ACHN (cell line): ENCODE results near the gene FNDC3B.
"Not testable (repeated sequence)": the region's sequence is repeated elsewhere in the genome, so short reads cannot be mapped to it uniquely, and the experiment has no call there.

Source experiments
- DNase-seq: peaks from one replicate; pipeline ENCODE4 v3.0.0-alpha.2; 2015
- in situ Hi-C: cut with HindIII; loops from 2 replicates; pipeline ENCODE4 v1.10.0; 2017; ENCODE audit warnings: low sequenced_read_pairs, low pct_ligation_motif_present, low pct_unique_long_range_greater_than_20kb

Gene FNDC3B

DNA sequence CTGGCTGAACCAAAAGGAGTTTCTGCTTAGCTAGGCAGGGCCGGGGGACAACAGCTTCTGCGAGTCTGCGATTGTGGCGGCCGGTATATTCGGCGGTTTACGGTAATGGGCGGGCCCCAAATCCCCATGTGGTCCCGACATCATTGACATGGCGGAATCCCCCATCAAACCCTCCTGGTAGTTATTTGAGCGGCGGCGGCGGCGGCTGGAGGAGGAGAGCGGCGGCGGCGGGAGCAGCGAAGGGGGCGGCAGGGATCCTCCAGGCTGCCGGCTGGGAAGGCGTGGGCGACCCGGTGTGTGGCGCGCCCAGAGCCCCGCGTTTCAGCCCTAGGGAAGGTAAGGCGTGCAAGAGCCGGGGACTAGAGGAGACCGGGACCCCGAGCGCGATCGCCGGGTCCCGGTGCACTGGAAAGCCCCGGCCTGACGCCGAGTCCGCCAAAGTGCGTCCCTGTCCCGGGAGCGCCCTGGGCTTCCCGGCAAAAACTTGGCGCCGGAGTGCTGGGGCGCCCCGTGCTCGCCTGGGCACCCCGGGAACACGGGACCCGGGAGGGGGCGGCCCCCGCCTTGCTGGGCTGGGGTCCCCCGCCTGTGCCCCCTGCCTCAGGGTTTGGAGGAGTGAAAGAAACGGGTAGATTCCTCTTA lies at the start of gene FNDC3B:
FNDC3B (plus strand) TSS at position 143 of the 642 bp plus-strand sequence. CDS start 72,902 bp downstream, outside the sequence.
- in situ Hi-C loops, result no loop called here
- DNase-seq, result peak; percentile 92

DNA sequence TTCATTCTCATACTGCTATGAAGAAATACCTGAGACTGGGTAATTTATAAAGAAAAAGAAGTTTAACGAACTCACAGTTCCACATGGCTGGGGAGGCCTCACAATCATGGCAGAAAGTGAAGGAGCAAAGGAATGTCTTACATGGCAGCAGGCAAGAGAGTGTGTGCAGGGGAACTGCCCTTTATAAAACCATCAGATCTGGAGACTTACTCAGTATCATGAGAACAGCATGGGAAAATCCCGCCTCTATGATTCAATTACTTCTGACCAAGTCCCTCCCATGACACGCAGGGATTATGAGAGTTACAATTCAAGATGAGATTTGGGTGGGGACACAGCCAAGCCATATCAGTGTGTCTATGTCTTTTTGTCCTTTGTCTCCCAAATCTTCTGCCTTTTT lies 49.1 kb upstream of the FNDC3B start:
- DNase-seq, in situ Hi-C loops: not testable (repeated sequence)

DNA sequence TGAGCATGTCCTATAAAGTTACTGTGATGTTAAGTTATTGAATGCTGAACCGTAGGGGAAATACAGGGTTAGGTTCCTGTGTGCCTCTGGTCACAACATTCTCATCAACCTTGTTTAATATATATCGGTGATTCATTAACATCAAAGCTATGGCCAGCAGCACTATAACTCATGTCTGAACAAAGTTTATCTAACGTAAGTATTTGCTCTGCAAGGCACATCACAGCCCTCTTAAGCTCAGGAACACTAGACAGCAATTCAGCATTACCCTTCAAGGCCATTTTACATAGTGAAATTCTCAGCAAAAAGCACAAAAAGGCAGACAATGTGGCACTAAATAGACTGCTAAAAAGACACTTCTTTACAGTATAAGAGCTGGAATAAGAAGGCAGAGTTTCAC lies 48.2 kb upstream of the FNDC3B start:
- no peak for DNase-seq
- in situ Hi-C loops, result no loop called here

DNA sequence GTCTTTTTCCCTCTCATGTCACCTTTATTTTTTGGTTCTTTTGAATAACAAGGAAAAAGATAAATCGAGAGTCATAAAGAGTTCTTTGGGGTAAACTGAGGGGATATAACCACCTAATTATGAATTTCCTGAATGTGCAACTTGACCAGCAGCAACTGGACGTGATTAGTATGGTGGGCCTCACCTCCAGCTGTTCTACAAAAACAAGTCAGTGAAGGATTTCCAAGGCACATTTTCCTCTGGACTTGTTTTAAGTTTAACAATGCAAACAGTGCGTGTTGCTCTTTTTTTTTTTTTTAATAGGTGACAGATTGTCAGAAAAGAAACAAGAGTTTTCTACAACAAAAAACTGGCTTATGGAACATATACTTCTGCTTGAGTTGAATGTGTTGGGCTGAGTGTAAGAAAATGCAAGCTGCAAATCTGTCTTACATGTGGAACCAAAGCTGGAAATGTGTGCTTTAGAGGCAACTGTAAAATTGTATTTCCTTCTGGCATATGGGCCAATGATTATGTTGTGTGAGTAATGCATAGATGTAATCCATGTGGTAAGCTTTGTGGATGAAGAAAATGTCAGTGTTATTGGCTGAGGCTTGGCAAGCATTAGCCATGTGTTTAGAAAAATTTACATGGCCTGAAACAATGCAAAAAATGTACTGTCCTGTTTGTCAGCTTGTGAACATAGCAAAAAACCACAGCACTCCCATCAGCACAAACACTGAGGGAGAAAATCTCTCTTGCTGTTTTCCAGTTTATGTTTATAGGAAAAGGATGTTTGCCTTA lies 44.5 kb upstream of the FNDC3B start:
- in situ Hi-C loops, result no loop called here
- no peak for DNase-seq

DNA sequence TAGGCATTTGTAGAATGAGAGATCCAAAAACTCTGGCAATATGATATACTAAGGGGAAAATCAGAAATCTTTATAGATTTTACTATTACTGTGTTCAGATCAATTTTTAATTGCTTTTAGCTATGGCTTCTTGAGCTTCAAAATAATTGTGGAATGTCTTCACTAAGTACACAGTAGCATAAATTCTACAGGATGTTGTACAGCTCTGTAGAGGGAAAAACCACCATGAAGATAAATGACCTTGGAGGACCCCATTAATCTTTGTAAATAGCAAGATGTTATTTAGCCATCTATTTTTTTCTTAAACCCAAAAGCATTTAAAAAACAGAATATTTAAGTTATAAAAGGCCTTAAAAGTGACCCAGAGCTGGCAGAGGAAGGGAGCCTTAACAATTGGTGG lies 43.9 kb upstream of the FNDC3B start:
- in situ Hi-C loops, result no loop called here
- no peak for DNase-seq

DNA sequence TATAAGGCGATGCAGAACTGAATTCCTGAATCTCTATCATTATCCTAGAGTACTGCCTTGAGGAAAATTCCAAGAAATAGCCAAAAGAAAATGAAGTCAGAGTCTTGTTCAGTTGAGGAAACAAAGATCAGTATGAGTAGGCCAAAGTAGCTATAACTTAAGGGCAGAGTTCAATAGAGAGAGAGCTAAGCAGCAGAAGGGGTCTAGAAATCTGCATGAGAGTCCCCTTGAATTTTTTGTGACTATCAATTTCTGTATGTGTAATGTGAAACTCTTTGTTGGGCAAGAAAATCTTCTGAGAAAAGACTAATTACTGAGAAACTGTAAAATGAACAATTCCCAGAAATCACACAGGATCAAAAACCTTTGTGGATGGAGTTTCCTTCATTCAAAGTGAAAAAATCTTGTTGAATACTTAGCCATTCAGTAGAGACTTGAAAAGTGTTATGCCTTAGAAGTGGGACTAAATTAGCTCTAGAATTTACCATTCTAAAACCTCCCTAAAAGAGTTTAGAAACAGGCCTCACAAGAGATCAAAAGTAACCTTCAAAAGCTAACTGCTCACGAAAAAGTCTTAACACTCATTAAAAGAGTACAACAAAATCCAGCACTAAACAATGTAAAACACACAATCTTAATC lies 43.1 kb upstream of the FNDC3B start:
- DNase-seq, result no peak
- in situ Hi-C loops, result no loop called here

DNA sequence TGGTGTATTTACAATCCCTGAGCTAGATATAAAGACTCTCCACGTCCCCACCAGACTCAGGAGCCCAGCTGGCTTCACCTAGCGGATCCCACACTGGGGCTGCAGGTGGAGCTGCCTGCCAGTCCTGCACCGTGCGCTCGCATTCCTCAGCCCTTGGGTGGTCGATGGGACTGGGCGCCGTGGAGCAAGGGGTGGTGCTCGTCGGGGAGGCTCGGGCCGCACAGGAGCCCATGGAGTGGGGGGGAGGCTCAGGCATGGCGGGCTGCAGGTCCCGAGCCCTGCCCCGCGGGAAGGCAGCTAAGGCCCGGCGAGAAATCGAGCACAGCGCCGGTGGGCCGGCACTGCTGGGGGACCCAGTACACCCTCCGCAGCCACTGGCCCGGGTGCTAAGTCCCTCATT lies 40.6 kb upstream of the FNDC3B start:
- DNase-seq, in situ Hi-C loops: not testable (repeated sequence)

DNA sequence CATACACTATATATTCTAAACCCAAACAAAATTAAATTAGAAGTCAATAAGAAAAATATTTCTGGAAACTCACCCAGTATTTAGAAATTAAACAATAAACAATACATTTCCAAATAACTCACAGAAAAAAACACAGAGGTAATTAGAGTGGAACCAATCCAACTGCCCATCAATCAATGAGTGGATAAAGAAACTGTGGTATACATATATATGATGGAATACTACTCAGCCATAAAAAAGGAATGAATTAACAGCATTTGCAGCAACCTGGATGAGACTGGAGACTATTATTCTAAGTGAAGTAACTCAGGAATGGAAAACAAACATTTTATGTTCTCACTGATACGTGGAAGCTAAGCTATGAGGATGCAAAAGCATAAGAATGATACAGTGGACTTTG lies 37.8 kb upstream of the FNDC3B start:
- DNase-seq, result not testable (repeated sequence)

DNA sequence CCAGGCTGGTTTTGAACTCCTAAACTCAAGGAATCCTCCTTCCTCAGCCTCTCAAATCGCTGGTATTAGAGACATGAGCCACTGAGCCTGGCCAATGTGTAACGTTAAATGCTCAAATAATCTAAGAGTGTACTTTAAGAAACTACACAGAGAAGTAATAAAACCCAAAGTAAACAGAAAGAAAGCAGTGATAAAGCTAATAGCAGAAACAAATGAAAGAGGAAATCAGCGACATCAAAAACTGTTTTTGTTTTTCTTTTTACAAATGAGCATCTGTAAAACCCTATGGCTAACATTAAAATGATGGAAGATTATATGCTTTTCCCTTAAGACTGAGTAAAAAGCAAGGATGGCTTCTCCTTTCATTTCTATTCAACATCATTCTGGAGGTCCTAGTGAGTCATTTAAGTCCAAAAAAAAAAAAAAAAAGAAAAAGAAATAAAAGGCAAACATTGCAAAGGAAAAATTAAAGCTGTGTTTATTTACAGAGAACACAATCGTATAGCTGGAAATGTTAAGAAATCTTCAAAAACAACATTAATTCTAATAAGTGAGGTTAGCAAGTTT lies 36.8 kb upstream of the FNDC3B start:
- DNase-seq, result no peak
- in situ Hi-C loops, result no loop called here

More for the DNA sequence above, 37.8 kb upstream of the FNDC3B start:
- in situ Hi-C loops, result not testable (repeated sequence)

DNA sequence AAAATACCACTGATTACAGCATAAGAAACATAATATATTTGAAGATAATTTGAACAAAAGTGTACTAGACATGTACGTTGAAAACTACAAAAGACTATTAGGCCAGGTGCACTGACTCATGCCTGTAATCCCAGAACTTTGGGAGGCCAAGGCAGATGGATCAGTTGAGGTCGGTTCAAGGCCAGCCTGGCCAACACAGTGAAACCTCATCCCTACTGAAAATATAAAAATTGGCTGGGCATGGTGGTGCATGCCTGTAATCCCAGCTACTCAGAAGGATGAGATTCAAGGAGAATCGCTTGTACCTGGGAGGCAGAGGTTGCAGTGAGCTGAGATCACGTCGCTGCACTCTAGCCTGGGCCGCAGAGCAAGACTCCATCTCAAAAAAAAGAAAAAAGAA lies 36.2 kb upstream of the FNDC3B start:
- in situ Hi-C loops, result no loop called here
- DNase-seq, result no peak

DNA sequence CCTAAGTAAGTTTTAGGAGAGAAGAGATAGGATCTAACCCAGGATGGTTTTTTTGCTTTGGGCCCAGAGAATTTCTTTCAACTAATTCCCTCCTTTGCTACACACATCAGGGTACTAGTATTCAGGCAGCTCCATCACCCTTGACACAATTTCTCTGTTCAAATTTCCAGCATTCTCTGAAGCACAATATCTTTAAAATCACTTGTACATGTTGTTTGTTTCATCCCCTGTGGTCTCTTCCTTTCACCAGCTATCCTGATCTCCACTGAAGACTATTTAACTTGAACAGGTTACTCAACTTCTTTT lies 32.4 kb upstream of the FNDC3B start:
- no peak for DNase-seq
- in situ Hi-C loops, result no loop called here

DNA sequence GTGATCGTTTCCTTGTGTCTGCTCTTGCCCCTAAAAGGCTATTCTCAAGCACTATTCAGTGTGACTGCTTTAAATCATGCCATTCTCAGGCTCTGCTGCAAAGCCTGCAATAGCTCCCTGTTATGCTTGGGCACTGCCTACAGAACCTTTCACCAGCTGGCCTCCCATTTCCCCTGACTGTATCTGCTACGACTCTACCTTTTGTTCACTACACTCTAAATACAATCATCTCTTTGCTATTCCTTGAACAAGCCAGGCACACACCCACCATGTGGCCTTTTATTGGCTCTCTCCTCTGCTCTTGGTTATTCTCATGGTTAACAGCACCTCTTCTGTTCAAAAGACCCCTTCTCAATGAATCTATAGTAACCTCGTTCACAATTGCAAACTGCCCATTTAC lies 29.6 kb upstream of the FNDC3B start:
- no peak for DNase-seq
- in situ Hi-C loops, result no loop called here

DNA sequence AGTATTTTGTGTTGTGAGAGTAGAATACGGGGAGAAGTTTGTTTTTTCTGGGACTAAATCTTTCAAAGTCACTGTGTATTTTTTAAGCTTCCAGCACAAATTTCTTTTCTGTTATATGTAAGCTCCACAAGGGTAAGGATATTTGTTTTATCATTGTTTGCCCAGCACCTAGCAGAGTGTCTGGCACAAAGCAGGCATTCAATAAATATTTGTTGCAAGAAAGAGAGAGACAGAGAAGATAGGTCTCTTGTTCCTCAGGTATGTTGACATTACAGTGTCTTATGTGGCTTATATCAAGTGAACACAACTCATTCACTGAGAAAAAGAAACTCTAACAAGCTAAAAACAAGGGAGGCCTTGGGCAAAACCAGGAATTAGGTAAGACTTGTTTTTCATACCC lies 26.6 kb upstream of the FNDC3B start:
- DNase-seq, result no peak

DNA sequence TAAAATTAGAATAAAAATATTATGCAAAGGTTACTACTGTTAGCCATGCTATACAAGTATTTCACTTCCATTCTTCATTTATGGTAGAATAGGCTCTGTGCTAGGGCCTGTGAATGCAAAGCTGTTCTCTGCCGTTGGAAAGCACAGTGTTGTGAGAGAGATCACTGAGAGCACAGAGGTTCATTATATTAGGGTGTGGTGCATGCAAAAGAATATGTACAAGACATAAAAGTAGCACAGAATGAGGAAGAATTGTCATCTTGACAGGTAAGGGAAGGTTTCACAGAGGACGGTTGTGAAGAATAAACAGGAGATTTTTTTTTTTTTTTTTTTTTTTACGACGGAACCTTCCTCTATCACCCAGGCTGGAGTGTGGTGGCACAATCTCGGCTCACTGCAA lies 25.2 kb upstream of the FNDC3B start:
- DNase-seq, result no peak
- in situ Hi-C loops, result no loop called here

More for the DNA sequence above, 26.6 kb upstream of the FNDC3B start:
- in situ Hi-C loops, result no loop called here

DNA sequence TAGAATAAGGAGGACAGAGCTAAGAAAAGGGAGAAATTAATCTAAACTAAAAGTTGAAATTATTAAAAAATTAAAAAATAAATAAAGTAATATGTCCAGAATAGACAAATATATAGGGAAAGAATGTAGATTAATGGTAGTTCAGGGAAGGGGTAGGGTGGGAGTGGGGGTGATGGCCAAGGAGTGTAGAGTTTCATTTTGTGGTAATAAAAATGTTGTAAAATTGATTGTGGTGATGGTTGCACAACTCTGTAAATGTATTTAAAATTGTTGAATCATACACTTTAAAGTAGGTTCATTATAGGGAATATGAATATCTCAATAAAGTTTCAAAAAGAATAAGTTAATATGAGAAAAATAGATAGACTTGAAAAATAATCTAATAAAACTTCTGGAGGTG lies 21.0 kb upstream of the FNDC3B start:
- in situ Hi-C loops, result no loop called here

DNA sequence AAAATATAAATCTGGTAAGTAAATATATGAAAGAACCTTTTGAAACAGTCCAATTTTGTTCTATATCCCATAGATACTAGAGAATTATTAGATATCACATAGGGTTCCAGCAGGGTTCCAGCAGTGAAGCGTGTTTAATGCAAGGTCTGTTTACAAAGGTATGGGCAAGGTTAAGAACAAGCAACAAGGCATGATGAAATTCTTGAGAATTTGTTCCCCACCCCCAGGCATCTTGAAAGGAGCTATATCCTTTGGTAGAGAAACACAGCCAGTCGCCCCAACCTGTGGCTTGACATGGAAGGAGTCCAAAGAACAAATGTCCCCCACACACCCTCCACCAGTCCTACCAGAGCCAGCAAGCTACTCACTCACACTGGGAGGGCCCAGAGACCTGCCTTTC lies 18.6 kb upstream of the FNDC3B start:
- in situ Hi-C loops, result no loop called here
- no peak for DNase-seq

More for the DNA sequence above, 21.0 kb upstream of the FNDC3B start:
- DNase-seq, result no peak

DNA sequence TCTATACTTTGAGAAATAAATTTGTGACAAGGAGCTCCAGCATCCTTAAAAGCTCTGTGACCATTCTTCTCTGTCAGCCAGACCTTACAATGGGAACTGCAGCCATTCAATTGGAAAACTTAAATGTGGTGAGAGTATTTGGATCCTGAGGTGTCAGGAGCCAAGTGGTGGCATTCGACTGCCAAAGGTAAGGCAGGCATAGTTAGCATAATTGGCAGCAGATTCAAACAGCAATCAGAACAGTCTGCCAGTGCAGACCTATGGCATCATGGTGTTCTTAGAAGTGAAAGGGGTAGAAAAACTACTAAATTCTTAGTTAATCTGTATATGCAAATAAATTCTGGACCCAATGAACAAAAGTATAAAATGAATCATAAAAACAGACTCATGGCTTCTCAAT lies 18.2 kb upstream of the FNDC3B start:
- DNase-seq, result no peak
- in situ Hi-C loops, result no loop called here

DNA sequence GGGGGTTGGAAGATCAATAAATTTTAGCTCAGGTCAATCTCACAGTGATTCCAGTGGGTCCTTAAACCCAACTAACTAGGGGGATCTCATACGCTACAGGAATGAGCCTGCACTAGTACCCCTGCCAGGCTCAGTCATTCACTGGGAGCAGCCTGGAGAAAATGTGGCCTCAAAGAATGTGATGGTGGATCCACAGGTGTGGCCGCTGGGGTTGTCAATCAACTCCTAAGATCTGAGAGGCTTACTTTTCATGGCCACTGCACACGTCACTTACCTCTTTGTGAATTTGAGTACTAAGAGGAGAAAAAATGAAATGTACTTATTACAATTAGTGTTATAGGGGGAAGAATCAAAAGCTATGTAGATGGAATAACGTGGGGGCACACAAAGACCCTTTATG lies 17.5 kb upstream of the FNDC3B start:
- in situ Hi-C loops, result no loop called here

DNA sequence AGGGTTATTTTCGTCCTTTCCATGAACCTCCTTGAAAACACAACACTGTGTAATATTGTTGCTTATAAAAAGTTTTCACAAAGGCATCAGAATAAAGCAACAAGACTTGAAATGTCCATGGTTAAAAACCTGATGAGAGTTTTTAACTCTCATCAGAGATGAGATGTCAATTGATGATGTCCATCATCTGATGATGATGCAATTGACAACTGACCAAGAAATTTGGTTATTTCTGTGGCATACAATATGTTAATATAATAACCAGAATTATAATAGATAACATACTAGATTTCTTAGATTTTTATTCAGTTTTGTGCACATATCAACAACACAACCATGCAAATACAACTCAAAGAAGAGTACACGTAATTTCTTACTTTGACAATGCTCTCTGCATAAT lies 15.5 kb upstream of the FNDC3B start:
- DNase-seq, result no peak
- in situ Hi-C loops, result no loop called here

More for the DNA sequence above, 17.5 kb upstream of the FNDC3B start:
- no peak for DNase-seq
